Measurements from ENCODE around the gene ZNF548.

ZNF548 gene

DNA sequence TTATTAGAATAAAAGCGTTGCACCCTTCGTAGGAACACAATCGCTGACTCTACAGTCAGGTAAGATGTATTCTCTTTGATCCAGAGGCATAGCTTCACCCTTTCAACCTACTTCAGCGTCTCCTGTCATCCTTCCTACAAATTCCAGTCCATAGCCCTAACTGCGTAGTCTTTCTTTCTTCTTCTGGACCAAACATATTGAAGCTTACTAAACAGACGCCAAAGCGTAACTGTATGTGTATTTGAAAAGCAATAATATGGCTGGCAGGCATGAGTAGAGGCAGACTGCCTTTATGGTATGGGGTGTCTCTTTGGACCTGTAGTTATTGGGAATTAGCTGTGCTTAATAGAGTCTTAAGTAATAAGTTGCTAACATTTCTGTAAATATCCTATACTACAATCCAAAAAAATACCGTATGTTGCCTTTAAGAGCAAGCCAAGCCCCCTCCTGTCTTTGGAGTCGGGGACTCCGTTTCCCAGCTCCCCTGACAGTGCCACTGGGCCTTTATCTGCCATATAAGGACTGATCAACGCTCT lies 392 bp upstream of the ZNF548 start:
- peak overlapping the region; percentile 87 for H3K4me3 ChIP-seq (ENCODE audit: low read length)
- TF ChIP-seq EZH2phosphoT487 (IDR thresholded peaks at IDR 0.05; ENCODE audit: borderline replicate concordance, low read length) = no peak
- TF ChIP-seq, protein P1, sequence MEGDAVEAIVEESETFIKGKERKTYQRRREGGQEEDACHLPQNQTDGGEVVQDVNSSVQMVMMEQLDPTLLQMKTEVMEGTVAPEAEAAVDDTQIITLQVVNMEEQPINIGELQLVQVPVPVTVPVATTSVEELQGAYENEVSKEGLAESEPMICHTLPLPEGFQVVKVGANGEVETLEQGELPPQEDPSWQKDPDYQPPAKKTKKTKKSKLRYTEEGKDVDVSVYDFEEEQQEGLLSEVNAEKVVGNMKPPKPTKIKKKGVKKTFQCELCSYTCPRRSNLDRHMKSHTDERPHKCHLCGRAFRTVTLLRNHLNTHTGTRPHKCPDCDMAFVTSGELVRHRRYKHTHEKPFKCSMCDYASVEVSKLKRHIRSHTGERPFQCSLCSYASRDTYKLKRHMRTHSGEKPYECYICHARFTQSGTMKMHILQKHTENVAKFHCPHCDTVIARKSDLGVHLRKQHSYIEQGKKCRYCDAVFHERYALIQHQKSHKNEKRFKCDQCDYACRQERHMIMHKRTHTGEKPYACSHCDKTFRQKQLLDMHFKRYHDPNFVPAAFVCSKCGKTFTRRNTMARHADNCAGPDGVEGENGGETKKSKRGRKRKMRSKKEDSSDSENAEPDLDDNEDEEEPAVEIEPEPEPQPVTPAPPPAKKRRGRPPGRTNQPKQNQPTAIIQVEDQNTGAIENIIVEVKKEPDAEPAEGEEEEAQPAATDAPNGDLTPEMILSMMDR (IDR thresholded peaks at IDR 0.05; ENCODE audit: low read depth, low read length, poor library complexity, severe bottlenecking) = no peak
- H3K79me2 ChIP-seq (ENCODE audit: control insufficient read depth, low read length) = 0 out of 2 replicates have a peak, but pooled peaks cover 2% of the 10 kb centered on the region
- H3K4me1 ChIP-seq (ENCODE audit: control insufficient read depth, low read length) = peaks cover 16% of the 10 kb centered on the region
- no peaks in the 10 kb centered on the region for H3K27me3 ChIP-seq (ENCODE audit: control insufficient read depth, low read length)
- H3K27ac ChIP-seq (ENCODE audit: low read depth, low read length) = peak overlapping the region; percentile 33; the same call in 1 of the 2 replicates
- H3K36me3 ChIP-seq (ENCODE audit: control insufficient read depth, low read length) = peaks cover 5% of the 10 kb centered on the region; the same call in 1 of the 2 replicates
- H3K4me2 ChIP-seq (ENCODE audit: low read length) = peak overlapping the region; percentile 84
- H3K9me3 ChIP-seq (ENCODE audit: control insufficient read depth, insufficient read depth, low read length) = peaks cover 46% of the 10 kb centered on the region
- H3F3A ChIP-seq (ENCODE audit: control insufficient read depth, insufficient read depth) = peaks cover 5% of the 10 kb centered on the region; the same call in 1 of the 2 replicates
- H4K20me1 ChIP-seq (ENCODE audit: control insufficient read depth, insufficient read depth, low read depth, low read length) = no peaks in the 10 kb centered on the region
- no peaks in the 10 kb centered on the region for H3K9me2 ChIP-seq (replicated peaks; ENCODE audit: control insufficient read depth, low read length)

DNA sequence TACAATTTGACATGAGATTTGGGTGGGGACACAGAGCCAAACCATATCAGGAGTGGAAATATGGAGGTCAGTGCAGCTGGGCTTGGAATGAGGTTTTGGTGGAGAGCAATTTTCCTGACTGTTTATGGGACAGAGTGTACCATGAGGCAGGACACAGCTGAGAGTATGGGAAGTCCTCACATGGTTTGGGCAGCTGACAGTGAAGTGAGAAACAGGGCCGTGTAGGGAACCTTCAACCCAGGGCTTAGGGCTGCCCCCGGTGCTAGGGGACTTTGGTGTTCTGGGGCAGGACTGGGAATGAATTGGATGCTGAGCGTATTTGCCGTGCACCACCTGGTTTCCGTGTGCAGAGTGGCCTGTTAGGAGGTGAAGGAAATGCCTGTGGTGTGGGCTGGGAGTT lies 6.1 kb downstream of the ZNF548 start:
- Histone ChIP-seq H3F3A (ENCODE audit: control insufficient read depth, insufficient read depth) (no peaks in the 10 kb centered on the region), H4K20me1 (ENCODE audit: control insufficient read depth, insufficient read depth, low read depth, low read length) (no peaks in the 10 kb centered on the region), H3K36me3 (ENCODE audit: control insufficient read depth, low read length) (0 out of 2 replicates have a peak, but pooled peaks cover 3% of the 10 kb centered on the region), H3K4me1 (ENCODE audit: control insufficient read depth, low read length) (peaks cover under 1% of the 10 kb centered on the region), H3K9me2 (replicated peaks; ENCODE audit: control insufficient read depth, low read length) (no peaks in the 10 kb centered on the region), H3K9me3 (ENCODE audit: control insufficient read depth, insufficient read depth, low read length) (peaks cover 28% of the 10 kb centered on the region), H3K4me2 (ENCODE audit: low read length) (no peak overlapping the region), H3K4me3 (ENCODE audit: low read length) (no peak overlapping the region), H3K79me2 (ENCODE audit: control insufficient read depth, low read length) (0 out of 2 replicates have a peak, but pooled peaks cover under 1% of the 10 kb centered on the region), H3K27ac (ENCODE audit: low read depth, low read length) (no peak overlapping the region), H3K27me3 (ENCODE audit: control insufficient read depth, low read length) (no peaks in the 10 kb centered on the region)
- no peak for TF ChIP-seq EZH2phosphoT487 (IDR thresholded peaks at IDR 0.05; ENCODE audit: borderline replicate concordance, low read length)
- TF ChIP-seq, protein P1 (IDR thresholded peaks at IDR 0.05; ENCODE audit: low read depth, low read length, poor library complexity, severe bottlenecking) = no peak

DNA sequence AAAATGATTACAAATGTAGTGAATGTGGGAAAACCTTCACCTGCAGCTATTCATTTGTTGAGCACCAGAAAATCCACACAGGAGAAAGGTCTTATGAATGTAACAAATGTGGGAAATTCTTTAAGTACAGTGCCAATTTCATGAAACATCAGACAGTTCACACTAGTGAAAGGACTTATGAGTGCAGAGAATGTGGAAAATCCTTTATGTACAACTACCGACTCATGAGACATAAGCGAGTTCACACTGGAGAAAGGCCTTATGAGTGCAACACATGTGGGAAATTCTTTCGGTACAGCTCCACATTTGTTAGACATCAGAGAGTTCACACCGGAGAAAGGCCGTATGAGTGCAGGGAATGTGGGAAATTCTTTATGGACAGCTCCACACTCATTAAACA lies 9.2 kb downstream of the ZNF548 start:
- Histone ChIP-seq H3K36me3 (ENCODE audit: control insufficient read depth, low read length) (0 out of 2 replicates have a peak, but pooled peaks cover 3% of the 10 kb centered on the region), H3K4me3 (ENCODE audit: low read length) (no peak overlapping the region), H3K79me2 (ENCODE audit: control insufficient read depth, low read length) (no peaks in the 10 kb centered on the region), H4K20me1 (ENCODE audit: control insufficient read depth, insufficient read depth, low read depth, low read length) (no peaks in the 10 kb centered on the region), H3K9me3 (ENCODE audit: control insufficient read depth, insufficient read depth, low read length) (peaks cover 32% of the 10 kb centered on the region), H3K27me3 (ENCODE audit: control insufficient read depth, low read length) (no peaks in the 10 kb centered on the region), H3F3A (ENCODE audit: control insufficient read depth, insufficient read depth) (no peaks in the 10 kb centered on the region), H3K9me2 (replicated peaks; ENCODE audit: control insufficient read depth, low read length) (no peaks in the 10 kb centered on the region), H3K27ac (ENCODE audit: low read depth, low read length) (no peak overlapping the region), H3K4me2 (ENCODE audit: low read length) (no peak overlapping the region), H3K4me1 (ENCODE audit: control insufficient read depth, low read length) (no peaks in the 10 kb centered on the region)
- TF ChIP-seq, protein P1 (IDR thresholded peaks at IDR 0.05; ENCODE audit: low read depth, low read length, poor library complexity, severe bottlenecking) = no peak
- TF ChIP-seq EZH2phosphoT487 (IDR thresholded peaks at IDR 0.05; ENCODE audit: borderline replicate concordance, low read length) = no peak

Data from DOHH2 (cell line).